Sigmoid colon (tissue), 4 donors: ENCODE results near the gene CORO2B.

ENCODE experiments used
- CTCF ChIP-seq, 4 experiments: fragments of 450-650 bp in 3 of 4; fragments of 200-600 bp in 1 of 4; IDR thresholded peaks; one replicate each; pipeline ENCODE4 v1.5.1; 2016 to 2019; ENCODE audit warnings: antibody characterized with exemption in 4 of 4, mild to moderate bottlenecking in 3 of 4, moderate library complexity in 2 of 4
- EP300 ChIP-seq, 4 donors: sonication (generic); formaldehyde crosslinking; IDR thresholded peaks; one replicate each; pipeline ENCODE4 v1.6.1; 2017; ENCODE audit warnings: antibody characterized with exemption in 4 of 4
- POLR2A ChIP-seq, 2 donors: fragments of 450-650 bp; IDR thresholded peaks; one replicate each; pipeline ENCODE4 v1.6.1; 2016; ENCODE audit warnings: antibody characterized with exemption in 2 of 2, mild to moderate bottlenecking in 2 of 2, moderate library complexity in 2 of 2

- peak in 2 of 4 experiments; percentile 25 to 40 for TF ChIP-seq CTCF (IDR thresholded peaks at IDR 0.05)
- no peak for TF ChIP-seq EP300 (IDR thresholded peaks at IDR 0.05)
- no peak for TF ChIP-seq POLR2A (IDR thresholded peaks at IDR 0.05)
These were observed 416 bp upstream of the CORO2B start for GRCh38 chr15:68578175-68578979.
